HG02763 (cell line): ENCODE data around the gene GPR39.

Experiments used
- ATAC-seq: cut with Tn5 transposase; IDR thresholded peaks from one replicate; pipeline ENCODE4 v1.9.1; 2021; ENCODE audit warnings: mild to moderate bottlenecking, moderate library complexity; ENCODE audit not compliant: unreplicated experiment

GPR39 gene

GRCh38 chr2:132668987-132669907 is 252.6 kb downstream of the GPR39 start:
- no peak for ATAC-seq

- ATAC-seq: no peak
Observed at GRCh38 chr2:132669908-132670495, 253.4 kb downstream of the GPR39 start, which contains the start of gene LYPD1. Gene LYPD1 (minus strand): TSS chr2:132670205. CDS start chr2:132669932, 273 bp downstream.

GRCh38 chr2:132670496-132671150 is 254.0 kb downstream of the GPR39 start:
- ATAC-seq: no peak

DNA sequence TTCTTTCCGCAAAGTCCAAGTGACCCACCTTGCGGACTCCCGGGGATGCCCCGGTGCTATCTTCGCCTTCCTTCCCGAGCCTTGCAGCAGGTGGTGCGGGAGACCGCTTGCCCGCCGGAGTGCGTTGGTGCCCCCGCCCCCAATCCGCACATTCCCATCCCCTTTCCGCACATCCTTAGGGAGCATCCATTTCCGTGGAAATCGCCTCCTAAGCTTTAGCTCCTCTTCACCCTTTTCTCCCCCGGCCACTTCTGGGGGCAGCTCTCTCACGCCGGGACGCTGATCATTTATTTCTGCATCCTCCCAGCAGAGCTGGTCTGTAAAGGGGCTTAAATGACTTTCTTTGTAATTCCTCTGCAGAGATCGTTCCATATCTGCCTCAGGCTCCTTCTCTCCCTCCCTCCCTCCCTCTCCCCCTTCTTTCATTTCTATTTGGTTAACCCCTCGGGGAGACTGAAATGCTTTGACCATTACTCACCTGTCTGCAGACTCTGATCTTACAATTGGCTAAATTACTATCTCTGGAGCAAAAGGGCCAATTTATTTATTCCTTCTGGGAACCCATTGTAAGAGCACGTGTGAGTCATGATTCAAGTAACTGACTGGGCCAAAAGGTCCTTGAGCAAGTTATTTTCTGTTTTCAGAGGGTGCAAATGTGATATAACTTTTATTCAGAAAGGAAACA is 254.7 kb downstream of the GPR39 start:
- no peak for ATAC-seq

DNA sequence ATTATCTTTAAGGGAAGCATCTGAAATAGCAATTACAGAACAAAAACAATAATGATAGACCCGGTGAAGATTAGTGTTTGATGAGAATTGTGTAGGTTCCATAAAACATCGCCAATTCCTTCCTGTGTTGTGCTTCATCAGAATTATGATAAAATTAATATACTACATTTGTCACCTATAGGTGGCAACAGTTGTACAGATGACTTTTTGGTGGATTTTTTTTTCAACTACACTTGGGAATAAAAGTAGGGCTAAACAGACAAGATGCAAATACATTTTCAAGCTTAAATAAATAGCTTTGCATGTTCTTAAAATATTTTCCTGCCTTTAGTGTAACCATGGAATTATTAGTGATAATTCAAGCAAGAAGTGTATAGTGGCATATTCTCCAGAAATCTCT is 260.4 kb downstream of the GPR39 start:
- ATAC-seq: no peak

- ATAC-seq: no peak
Observed at GRCh38 chr2:132677661-132678060, 261.1 kb downstream of the GPR39 start.

DNA sequence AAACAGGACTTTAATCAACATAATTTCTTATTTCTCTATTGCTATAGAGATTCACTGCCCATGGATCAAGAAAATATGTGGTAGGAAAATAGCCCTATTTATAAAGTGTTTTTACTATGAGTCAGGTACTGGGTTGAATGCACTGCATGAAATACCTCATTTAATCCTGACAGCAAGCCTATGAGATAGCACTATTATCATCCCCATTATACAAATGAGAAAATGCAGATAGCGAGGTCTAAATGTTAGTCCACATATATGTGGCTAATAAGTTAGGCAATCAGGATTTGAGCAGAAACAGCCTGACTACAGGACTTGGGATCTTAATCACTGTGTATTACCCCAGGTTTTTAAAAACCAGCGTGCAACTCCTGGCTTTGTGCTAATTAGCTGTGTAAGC is 261.9 kb downstream of the GPR39 start:
- no peak for ATAC-seq

DNA sequence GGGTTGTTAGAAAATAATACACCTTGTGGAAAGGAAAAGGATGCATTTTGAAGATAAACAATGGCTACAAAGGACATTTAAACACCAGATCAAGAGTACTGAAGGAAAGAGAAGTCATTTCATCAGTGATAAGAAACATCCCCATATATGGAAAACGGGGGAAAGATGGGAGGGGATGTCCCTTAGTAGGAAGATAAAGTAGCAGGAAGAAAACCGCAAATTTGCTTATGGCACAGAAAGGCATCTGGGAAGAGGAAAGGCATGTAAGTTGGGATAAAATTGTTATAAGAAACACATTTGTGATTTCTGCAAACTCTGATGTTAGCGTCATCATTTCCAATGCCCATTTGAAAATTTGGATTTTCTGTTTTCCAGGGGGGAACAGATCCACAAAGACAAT is 263.9 kb downstream of the GPR39 start:
- ATAC-seq: no peak

- ATAC-seq: no peak
Observed at GRCh38 chr2:132681766-132682165, 265.2 kb downstream of the GPR39 start.

GRCh38 chr2:132690664-132691303 is 274.2 kb downstream of the GPR39 start:
- ATAC-seq: no peak

GRCh38 chr2:132691556-132691955 is 275.0 kb downstream of the GPR39 start:
- no peak for ATAC-seq

GRCh38 chr2:132692816-132693215 is 276.2 kb downstream of the GPR39 start:
- no peak for ATAC-seq
